HG02759 (cell line): Measurements from ENCODE around the gene ARID1A.
"Not testable (repeated sequence)": the region's sequence is repeated elsewhere in the genome, so short reads cannot be mapped to it uniquely, and the experiment has no call there.

Source experiments
- ATAC-seq: cut with Tn5 transposase; IDR thresholded peaks from one replicate; pipeline ENCODE4 v1.9.1; 2021; ENCODE audit warnings: mild to moderate bottlenecking, moderate library complexity; ENCODE audit not compliant: unreplicated experiment

The ARID1A gene

GRCh38 chr1:26697978-26698849 is 2.4 kb downstream of the ARID1A start:
- ATAC-seq, result no peak

- ATAC-seq, result no peak
Observed at GRCh38 chr1:26700711-26701110, 4.9 kb downstream of the ARID1A start.

GRCh38 chr1:26701266-26701994 is 5.6 kb downstream of the ARID1A start:
- no peak for ATAC-seq

GRCh38 chr1:26701995-26702679 is 6.3 kb downstream of the ARID1A start:
- no peak for ATAC-seq

GRCh38 chr1:26702680-26703038 is 6.8 kb downstream of the ARID1A start:
- ATAC-seq, result no peak

- ATAC-seq, result no peak
Observed at GRCh38 chr1:26703478-26703877, 7.7 kb downstream of the ARID1A start.

- no peak for ATAC-seq
Observed at GRCh38 chr1:26704629-26705028, 8.8 kb downstream of the ARID1A start.

- not testable (repeated sequence) for ATAC-seq
Observed at GRCh38 chr1:26705227-26705626, 9.4 kb downstream of the ARID1A start.

- no peak for ATAC-seq
Observed at GRCh38 chr1:26705788-26706311, 10.0 kb downstream of the ARID1A start.

- ATAC-seq, result no peak
Observed at GRCh38 chr1:26706315-26706714, 10.5 kb downstream of the ARID1A start.

- ATAC-seq, result no peak
Observed at GRCh38 chr1:26710811-26711210, 15.0 kb downstream of the ARID1A start.

GRCh38 chr1:26711777-26712176 is 16.0 kb downstream of the ARID1A start:
- no peak for ATAC-seq

GRCh38 chr1:26717017-26717491 is 21.2 kb downstream of the ARID1A start:
- no peak for ATAC-seq

GRCh38 chr1:26719205-26719604 is 23.4 kb downstream of the ARID1A start:
- no peak for ATAC-seq

- ATAC-seq, result no peak
Observed at GRCh38 chr1:26721669-26722355, 26.0 kb downstream of the ARID1A start.

- no peak for ATAC-seq
Observed at GRCh38 chr1:26723013-26723991, 27.5 kb downstream of the ARID1A start.

- no peak for ATAC-seq
Observed at GRCh38 chr1:26724118-26724517, 28.3 kb downstream of the ARID1A start.

GRCh38 chr1:26724926-26725325 is 29.1 kb downstream of the ARID1A start:
- no peak for ATAC-seq

- ATAC-seq, result not testable (repeated sequence)
Observed at GRCh38 chr1:26725904-26726303, 30.1 kb downstream of the ARID1A start.
